ENCODE results near the gene MPRIP.

MPRIP gene

DNA sequence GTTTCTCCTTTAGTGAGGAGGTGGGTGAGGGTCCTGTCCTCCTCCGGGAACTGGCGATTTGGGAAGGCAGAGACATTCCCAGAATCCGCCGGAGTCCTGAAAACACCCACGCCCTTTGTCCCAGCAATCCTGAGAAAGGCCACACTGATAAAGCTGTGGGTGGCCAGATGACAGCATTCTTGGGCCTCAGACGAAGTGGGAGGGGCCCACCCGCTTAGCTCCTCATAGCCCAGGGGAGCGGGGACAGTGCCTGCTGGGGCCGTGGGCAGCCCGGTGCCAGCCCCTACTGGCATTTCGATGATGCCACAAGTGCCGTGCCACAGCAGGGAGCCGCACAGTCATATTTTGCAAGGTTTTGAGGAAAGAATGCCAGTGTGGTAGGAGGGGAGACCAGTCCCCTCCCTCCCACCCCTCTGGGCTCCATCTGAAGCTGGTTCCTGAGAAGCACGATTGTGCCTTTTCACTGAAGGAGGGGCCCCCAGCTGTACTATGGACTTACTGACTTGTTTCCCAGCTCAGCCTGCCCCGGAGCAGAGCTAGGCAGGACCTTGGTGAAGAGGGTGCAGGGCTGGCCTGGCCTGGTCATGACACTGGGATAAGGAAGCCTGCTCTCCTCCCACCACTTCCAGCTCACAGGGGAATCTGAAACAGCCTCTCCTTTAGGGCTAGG lies 20.9 kb upstream of the MPRIP start (continued):
- TF ChIP-seq SALL2 (tag by site-specific recombination; IDR thresholded peaks at IDR 0.05; ENCODE audit: borderline replicate concordance): no peak
- TF ChIP-seq ZNF146 (tag by site-specific recombination; IDR thresholded peaks at IDR 0.05): no peak
- TF ChIP-seq ZNF610 (tag by site-specific recombination; IDR thresholded peaks at IDR 0.05; ENCODE audit: borderline replicate concordance): no peak
- TF ChIP-seq ZBTB6 (tag by site-specific recombination; IDR thresholded peaks at IDR 0.05): no peak
- TF ChIP-seq ZFHX2 (tag by site-specific recombination; conservative IDR thresholded peaks at IDR 0.05): peak; percentile 97
- TF ChIP-seq ZNF560 (tag by site-specific recombination; IDR thresholded peaks at IDR 0.05; ENCODE audit: borderline replicate concordance): no peak
- TF ChIP-seq KLF8 (tag by site-specific recombination; IDR thresholded peaks at IDR 0.05): no peak
- TF ChIP-seq FEZF1 (tag by site-specific recombination; IDR thresholded peaks at IDR 0.05): no peak
- no peak for TF ChIP-seq ZNF175 (tag by site-specific recombination; IDR thresholded peaks at IDR 0.05)
- no peak for TF ChIP-seq ZNF266 (tag by site-specific recombination; IDR thresholded peaks at IDR 0.05; ENCODE audit: low read depth)
- no peak for TF ChIP-seq ZNF449 (tag by site-specific recombination; IDR thresholded peaks at IDR 0.05)
- TF ChIP-seq, protein P1, sequence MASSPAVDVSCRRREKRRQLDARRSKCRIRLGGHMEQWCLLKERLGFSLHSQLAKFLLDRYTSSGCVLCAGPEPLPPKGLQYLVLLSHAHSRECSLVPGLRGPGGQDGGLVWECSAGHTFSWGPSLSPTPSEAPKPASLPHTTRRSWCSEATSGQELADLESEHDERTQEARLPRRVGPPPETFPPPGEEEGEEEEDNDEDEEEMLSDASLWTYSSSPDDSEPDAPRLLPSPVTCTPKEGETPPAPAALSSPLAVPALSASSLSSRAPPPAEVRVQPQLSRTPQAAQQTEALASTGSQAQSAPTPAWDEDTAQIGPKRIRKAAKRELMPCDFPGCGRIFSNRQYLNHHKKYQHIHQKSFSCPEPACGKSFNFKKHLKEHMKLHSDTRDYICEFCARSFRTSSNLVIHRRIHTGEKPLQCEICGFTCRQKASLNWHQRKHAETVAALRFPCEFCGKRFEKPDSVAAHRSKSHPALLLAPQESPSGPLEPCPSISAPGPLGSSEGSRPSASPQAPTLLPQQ (tag by site-specific recombination; IDR thresholded peaks at IDR 0.05): peak; percentile 52; the same call in 1 of the 2 replicates
- no peak for TF ChIP-seq ZNF629 (tag by site-specific recombination; IDR thresholded peaks at IDR 0.05)
- TF ChIP-seq ZNF433 (tag by site-specific recombination; IDR thresholded peaks at IDR 0.05; ENCODE audit: low read depth): no peak
- TF ChIP-seq, protein P2, sequence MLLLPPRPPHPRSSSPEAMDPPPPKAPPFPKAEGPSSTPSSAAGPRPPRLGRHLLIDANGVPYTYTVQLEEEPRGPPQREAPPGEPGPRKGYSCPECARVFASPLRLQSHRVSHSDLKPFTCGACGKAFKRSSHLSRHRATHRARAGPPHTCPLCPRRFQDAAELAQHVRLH (tag by site-specific recombination; IDR thresholded peaks at IDR 0.05): no peak

DNA sequence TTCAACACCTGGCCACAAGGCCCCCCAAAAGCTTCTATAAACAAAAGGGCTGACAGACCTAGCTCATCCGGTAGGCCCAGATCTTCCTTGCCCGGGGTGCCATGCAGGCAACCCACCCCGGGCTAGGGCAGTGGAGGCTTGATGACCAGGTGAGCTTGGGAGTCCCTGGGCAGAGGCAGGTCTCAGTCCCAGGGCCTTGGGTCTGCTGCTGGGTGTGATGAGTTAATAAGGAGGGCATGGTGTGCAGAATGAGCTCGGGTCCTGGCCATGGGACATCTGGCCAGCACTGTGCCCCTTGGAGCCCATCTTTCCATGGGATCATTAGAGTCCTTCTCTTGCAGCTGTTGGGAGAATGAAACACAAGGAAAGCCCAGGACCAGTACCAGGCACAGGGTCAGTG lies 20.2 kb upstream of the MPRIP start:
- ChIA-PET CTCF (interaction anchor here (0.5 kb wide), 1 partner anchor 564 kb away, joined by 3 read pairs; no protein-coding TSS in a partner anchor), POLR2A (interaction anchor here (1.2 kb wide), 1 partner anchor 259 kb away, joined by 4 read pairs; the partner anchor contains the start of gene COPS3)
- H3K36me3 ChIP-seq (ENCODE audit: control insufficient read depth in 2 of 2, insufficient read depth in 1 of 2, low read length in 2 of 2): no peaks in the 10 kb centered on the region
- no peaks in the 10 kb centered on the region for H3K4me1 ChIP-seq (ENCODE audit: control insufficient read depth, insufficient read depth, low read length)
- TF ChIP-seq BCL11A (tag by site-specific recombination; IDR thresholded peaks at IDR 0.05; ENCODE audit: low read depth) (no peak), SCRT1 (tag by site-specific recombination; IDR thresholded peaks at IDR 0.05; ENCODE audit: borderline replicate concordance) (peak; percentile 26; the same call in 1 of the 2 replicates)
- no peak overlapping the region for H3K4me3 ChIP-seq (ENCODE audit: low read depth, low read length)
- no peaks in the 10 kb centered on the region for H3K9me3 ChIP-seq (ENCODE audit: control insufficient read depth, insufficient read depth, low read depth, low read length)
- H3K27ac ChIP-seq (ENCODE audit: extremely low read depth, low read depth, low read length): no peak overlapping the region

- Histone ChIP-seq H3K4me1 (ENCODE audit: control insufficient read depth, insufficient read depth, low read length) (no peaks in the 10 kb centered on the region), H3K27ac (ENCODE audit: extremely low read depth, low read depth, low read length) (no peak overlapping the region), H3K36me3 (ENCODE audit: control insufficient read depth in 2 of 2, insufficient read depth in 1 of 2, low read length in 2 of 2) (no peaks in the 10 kb centered on the region), H3K4me3 (ENCODE audit: low read depth, low read length) (no peak overlapping the region), H3K9me3 (ENCODE audit: control insufficient read depth, insufficient read depth, low read depth, low read length) (no peaks in the 10 kb centered on the region)
- CTCF ChIA-PET: interaction anchor here (0.5 kb wide), 1 partner anchor 563 kb away, joined by 3 read pairs; no protein-coding TSS in a partner anchor
- POLR2A ChIA-PET: interaction anchor here (1.2 kb wide), 1 partner anchor 259 kb away, joined by 4 read pairs; the partner anchor contains the start of gene COPS3
- no peak for TF ChIP-seq PRDM1 (tag by site-specific recombination; IDR thresholded peaks at IDR 0.05)
- no peak for TF ChIP-seq ZNF768 (tag by site-specific recombination; IDR thresholded peaks at IDR 0.05)
- TF ChIP-seq REPIN1 (tag by site-specific recombination; IDR thresholded peaks at IDR 0.05; ENCODE audit: low read depth): no peak
- no peak for TF ChIP-seq ZSCAN18 (tag by site-specific recombination; IDR thresholded peaks at IDR 0.05)
- TF ChIP-seq, protein P3, sequence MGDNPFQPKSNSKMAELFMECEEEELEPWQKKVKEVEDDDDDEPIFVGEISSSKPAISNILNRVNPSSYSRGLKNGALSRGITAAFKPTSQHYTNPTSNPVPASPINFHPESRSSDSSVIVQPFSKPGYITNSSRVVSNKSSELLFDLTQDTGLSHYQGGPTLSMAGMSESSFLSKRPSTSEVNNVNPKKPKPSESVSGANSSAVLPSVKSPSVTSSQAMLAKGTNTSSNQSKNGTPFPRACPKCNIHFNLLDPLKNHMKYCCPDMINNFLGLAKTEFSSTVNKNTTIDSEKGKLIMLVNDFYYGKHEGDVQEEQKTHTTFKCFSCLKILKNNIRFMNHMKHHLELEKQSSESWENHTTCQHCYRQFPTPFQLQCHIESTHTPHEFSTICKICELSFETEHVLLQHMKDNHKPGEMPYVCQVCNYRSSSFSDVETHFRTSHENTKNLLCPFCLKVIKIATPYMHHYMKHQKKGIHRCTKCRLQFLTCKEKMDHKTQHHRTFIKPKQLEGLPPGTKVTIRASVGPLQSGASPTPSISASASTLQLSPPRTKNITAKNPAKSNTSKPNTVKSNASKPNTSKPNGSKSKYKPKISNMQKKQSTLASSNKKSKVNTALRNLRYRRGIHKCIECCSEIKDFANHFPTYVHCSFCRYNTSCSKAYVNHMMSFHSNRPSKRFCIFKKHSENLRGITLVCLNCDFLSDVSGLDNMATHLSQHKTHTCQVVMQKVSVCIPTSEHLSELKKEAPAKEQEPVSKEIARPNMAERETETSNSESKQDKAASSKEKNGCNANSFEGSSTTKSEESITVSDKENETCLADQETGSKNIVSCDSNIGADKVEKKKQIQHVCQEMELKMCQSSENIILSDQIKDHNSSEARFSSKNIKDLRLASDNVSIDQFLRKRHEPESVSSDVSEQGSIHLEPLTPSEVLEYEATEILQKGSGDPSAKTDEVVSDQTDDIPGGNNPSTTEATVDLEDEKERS (tag by site-specific recombination; IDR thresholded peaks at IDR 0.05): no peak
- no peak for TF ChIP-seq ZBTB20 (tag by site-specific recombination; IDR thresholded peaks at IDR 0.05)
These were observed 19.8 kb upstream of the MPRIP start for GRCh38 chr17:17022456-17022855.
